SK-N-SH (cell line): ENCODE data around the gene SYNJ1. TPM values are rescaled to one million over a fixed set of nuclear protein-coding genes. Genes with fewer than 3 reads are reported as not detected.

Experiments used
- CTCF ChIA-PET: fragments of 300-600, 350-600 bp; formaldehyde crosslinking; extraction: SDS; loops from one replicate; lab custom pipeline; 2021; lab: Yijun Ruan, JAX
- POLR2A ChIA-PET: fragments of 350-600 bp; sonication (Branson Sonifier 250); formaldehyde crosslinking; extraction: SDS; loops from one replicate; lab custom pipeline; 2020; ENCODE audit warnings: antibody characterized with exemption, inconsistent platforms; lab: Yijun Ruan, JAX
- DNase-seq: peaks from one replicate; pipeline ENCODE4 v3.0.0; 2012
- H2AFZ ChIP-seq: fragments of 200-600 bp; sonication (generic); 2 replicates; pipeline ENCODE4 v1.8.1; 2016; ENCODE audit warnings: antibody characterized with exemption, mild to moderate bottlenecking, low read depth
- H3F3A ChIP-seq: fragments of 200-600 bp; sonication (generic); replicated peaks from 2 replicates; pipeline ENCODE3; 2016; ENCODE audit warnings: antibody characterized with exemption, mild to moderate bottlenecking; ENCODE audit not compliant: insufficient read depth
- H3K27ac ChIP-seq, 2 experiments: fragments of 200-500 bp in 1 of 2; fragments of 200-600 bp in 1 of 2; sonication (Bioruptor generic) in 1 of 2; sonication (generic), shearing (Covaris generic) in 1 of 2; 2 replicates each; pipeline versions ENCODE4 v1.5.1 to v1.6.1; 2014 to 2016; ENCODE audit warnings: low read depth in 2 of 2, inconsistent platforms in 1 of 2, low read length in 1 of 2, mild to moderate bottlenecking in 1 of 2, mixed read lengths in 1 of 2
- H3K27me3 ChIP-seq: fragments of 200-600 bp; sonication (generic), shearing (Covaris generic); 2 replicates; pipeline ENCODE4 v1.6.1; 2016; ENCODE audit warnings: mixed run types; ENCODE audit not compliant: insufficient read depth
- H3K36me3 ChIP-seq, 2 experiments: fragments of 200-500 bp in 1 of 2; fragments of 200-600 bp in 1 of 2; sonication (Bioruptor generic) in 1 of 2; sonication (generic) in 1 of 2; replicated peaks in 1 of 2; 2 replicates each; pipeline versions ENCODE3 to v1.5.1; 2014 to 2016; ENCODE audit warnings: low read length in 1 of 2, mild to moderate bottlenecking in 1 of 2; ENCODE audit not compliant: insufficient read depth in 2 of 2, control insufficient read depth in 1 of 2
- H3K4me1 ChIP-seq, 2 experiments: fragments of 200-500 bp in 1 of 2; fragments of 200-600 bp in 1 of 2; sonication (Bioruptor generic) in 1 of 2; sonication (generic), shearing (Covaris generic) in 1 of 2; 2 replicates each; pipeline versions ENCODE4 v1.5.1 to v1.6.1; 2014 to 2016; ENCODE audit warnings: low read depth in 1 of 2, low read length in 1 of 2, mixed run types in 1 of 2; ENCODE audit not compliant: insufficient read depth in 2 of 2, control insufficient read depth in 1 of 2
- H3K4me2 ChIP-seq: fragments of 200-600 bp; sonication (generic), shearing (Covaris generic); 2 replicates; pipeline ENCODE4 v1.6.1; 2017; ENCODE audit warnings: mixed run types
- H3K4me3 ChIP-seq, 2 experiments: fragments of 200-500 bp in 1 of 2; fragments of 200-600 bp in 1 of 2; sonication (Bioruptor generic) in 1 of 2; sonication (generic), shearing (Covaris generic) in 1 of 2; 2 replicates each; pipeline versions ENCODE4 v1.5.1 to v1.8.1; 2014 to 2016; ENCODE audit warnings: low read depth in 2 of 2, inconsistent platforms in 1 of 2, low read length in 1 of 2, mild to moderate bottlenecking in 1 of 2, mixed read lengths in 1 of 2, moderate library complexity in 1 of 2
- H3K79me2 ChIP-seq: fragments of 200-600 bp; sonication (generic); 2 replicates; pipeline ENCODE4 v1.8.1; 2017; ENCODE audit warnings: mild to moderate bottlenecking; ENCODE audit not compliant: insufficient read depth
- H3K9ac ChIP-seq: fragments of 200-600 bp; sonication (generic); 2 replicates; pipeline ENCODE4 v1.6.1; 2017; ENCODE audit warnings: mixed run types
- H3K9me2 ChIP-seq: fragments of 200-600 bp; sonication (generic); 2 replicates; pipeline ENCODE4 v1.6.1; 2017; ENCODE audit warnings: mixed run types
- H3K9me3 ChIP-seq: fragments of 200-600 bp; sonication (generic); 2 replicates; pipeline ENCODE4 v1.6.1; 2017; ENCODE audit warnings: mixed run types, mild to moderate bottlenecking, moderate library complexity
- H4K20me1 ChIP-seq: fragments of 200-600 bp; sonication (generic); 2 replicates; pipeline ENCODE4 v1.6.1; 2017; ENCODE audit warnings: mild to moderate bottlenecking, mixed run types; ENCODE audit not compliant: insufficient read depth
- CHD2 ChIP-seq: fragments of 150-350 bp; IDR thresholded peaks from 2 replicates; pipeline ENCODE4 v1.6.1; 2018; ENCODE audit warnings: low read length; ENCODE audit not compliant: partially characterized antibody
- ELF1 ChIP-seq: IDR thresholded peaks from 2 replicates; pipeline ENCODE4 v1.4.0; 2012
- EZH2phosphoT487 ChIP-seq: fragments of 200-600 bp; sonication (generic); IDR thresholded peaks from 2 replicates; pipeline ENCODE4 v1.6.1; 2017; ENCODE audit warnings: low read depth, mixed run types, mild to moderate bottlenecking, antibody characterized with exemption, moderate library complexity, borderline replicate concordance
- FOSL2 ChIP-seq: IDR thresholded peaks from 2 replicates; pipeline ENCODE4 v1.4.0; 2012; ENCODE audit warnings: low read depth, mild to moderate bottlenecking, moderate library complexity, borderline replicate concordance
- FOXM1 ChIP-seq: IDR thresholded peaks from 2 replicates; pipeline ENCODE4 v1.4.0; 2012; ENCODE audit warnings: low read depth, mild to moderate bottlenecking
- GABPA ChIP-seq: IDR thresholded peaks from 2 replicates; pipeline ENCODE4 v1.4.0; 2012; ENCODE audit warnings: low read depth, mild to moderate bottlenecking
- IRF3 ChIP-seq: fragments of 150-350 bp; IDR thresholded peaks from 2 replicates; pipeline ENCODE4 v1.6.1; 2016; ENCODE audit warnings: mild to moderate bottlenecking, low read depth, low read length
- JUND ChIP-seq: IDR thresholded peaks from 2 replicates; pipeline ENCODE4 v1.4.0; 2012
- MAX ChIP-seq: IDR thresholded peaks from 2 replicates; pipeline ENCODE4 v1.4.0; 2012; ENCODE audit warnings: low read depth
- NFIC ChIP-seq: IDR thresholded peaks from 2 replicates; pipeline ENCODE4 v1.4.0; 2012; ENCODE audit warnings: borderline replicate concordance
- NRF1 ChIP-seq: IDR thresholded peaks from 2 replicates; pipeline ENCODE4 v1.6.1; 2012; ENCODE audit warnings: low read depth, mild to moderate bottlenecking, low read length
- PBX3 ChIP-seq: IDR thresholded peaks from 2 replicates; pipeline ENCODE4; 2012
- POLR2AphosphoS5 ChIP-seq: IDR thresholded peaks from 2 replicates; pipeline ENCODE4 v1.6.1; 2012; ENCODE audit warnings: low read depth, low read length
- RAD21 ChIP-seq: IDR thresholded peaks from 2 replicates; pipeline ENCODE4 v1.6.1; 2012; ENCODE audit warnings: mild to moderate bottlenecking, low read length
- REST ChIP-seq: IDR thresholded peaks from 2 replicates; pipeline ENCODE4 v1.6.1; 2012; ENCODE audit warnings: mild to moderate bottlenecking, low read depth, low read length, moderate library complexity
- SIN3A ChIP-seq: IDR thresholded peaks from 2 replicates; pipeline ENCODE4 v1.6.1; 2012; ENCODE audit warnings: low read depth, mild to moderate bottlenecking, low read length, moderate library complexity, borderline replicate concordance
- TCF12 ChIP-seq: IDR thresholded peaks from 2 replicates; pipeline ENCODE4 v1.4.0; 2012
- TEAD4 ChIP-seq: IDR thresholded peaks from 2 replicates; pipeline ENCODE4 v1.4.0; 2012; ENCODE audit warnings: mild to moderate bottlenecking, borderline replicate concordance; ENCODE audit not compliant: insufficient read depth
- USF1 ChIP-seq: IDR thresholded peaks from 2 replicates; pipeline ENCODE4 v1.4.0; 2012; ENCODE audit warnings: low read depth, borderline replicate concordance
- USF2 ChIP-seq: fragments of 150-350 bp; IDR thresholded peaks from 2 replicates; pipeline ENCODE4 v1.6.1; 2017; ENCODE audit warnings: antibody characterized with exemption, low read length, low read depth, borderline replicate concordance
- YY1 ChIP-seq: IDR thresholded peaks from 2 replicates; pipeline ENCODE4 v1.4.0; 2012; ENCODE audit warnings: low read depth, mild to moderate bottlenecking
- ZBTB33 ChIP-seq: IDR thresholded peaks from 2 replicates; pipeline ENCODE4 v1.4.0; 2012; ENCODE audit warnings: low read depth, borderline replicate concordance
- WGBS: methylation state at CpG from one replicate; pipeline ENCODE4 v1.1.6; 2017; ENCODE audit warnings: low lambda C conversion rate; 5-methylcytosine and 5-hydroxymethylcytosine counted together
- polyA plus RNA-seq, 3 experiments: library from polyadenylated mRNA; depleted of rRNA; stranded (reverse); fragments of >200 nt; gene quantifications; 2 replicates each; pipeline ENCODE4 v1.2.3, GENCODE V29; 2012

Gene SYNJ1
- polyA plus RNA-seq, 1 of the 3 experiments (the other 2 are of a cell fraction) = 3.3 TPM

- TF ChIP-seq USF1 = no peak
- no peak for TF ChIP-seq JUND
- TF ChIP-seq EZH2phosphoT487 = no peak
- no peak for TF ChIP-seq TEAD4
- TF ChIP-seq NFIC = no peak
- TF ChIP-seq, all 33 proteins: peak for 0
Measured at GRCh38 chr21:32708069-32708468, 19.7 kb downstream of the SYNJ1 start (continued).

GRCh38 chr21:32705901-32706300 is 21.9 kb downstream of the SYNJ1 start:
- H2AFZ ChIP-seq = no peak overlapping the region

More at GRCh38 chr21:32705901-32706300, 21.9 kb downstream of the SYNJ1 start:
- Histone ChIP-seq H4K20me1 (no peaks in the 10 kb centered on the region), H3K36me3 (no peaks in the 10 kb centered on the region), H3K4me3 (no peak overlapping the region), H3K4me2 (no peak overlapping the region), H3K9me3 (no peaks in the 10 kb centered on the region), H3K27ac (no peak overlapping the region), H3K9me2 (no peaks in the 10 kb centered on the region)
- CTCF ChIA-PET = interaction anchor here (0.6 kb wide), 1 partner anchor 18 kb away, joined by 3 read pairs; no protein-coding TSS in a partner anchor
- 98% methylated on average over 4 of the region's 4 CpGs for WGBS
- POLR2A ChIA-PET = no interaction called here
- no peak for DNase-seq
- no peak for TF ChIP-seq JUND
- TF ChIP-seq PBX3 = no peak
- no peak for TF ChIP-seq TEAD4
- TF ChIP-seq CHD2 = no peak
- no peak for TF ChIP-seq RAD21
- TF ChIP-seq GABPA = no peak
- TF ChIP-seq SIN3A = no peak
- TF ChIP-seq NRF1 = no peak
- no peak for TF ChIP-seq USF2
- TF ChIP-seq IRF3 = no peak
- no peak for TF ChIP-seq TCF12
- TF ChIP-seq MAX = no peak
- no peak for TF ChIP-seq FOSL2
- no peak for TF ChIP-seq POLR2AphosphoS5
- no peak for TF ChIP-seq ELF1
- TF ChIP-seq FOXM1 = no peak
- no peak for TF ChIP-seq REST
- no peak for TF ChIP-seq YY1
- TF ChIP-seq ZBTB33 = no peak
- no peak for TF ChIP-seq NFIC
- TF ChIP-seq, all 33 proteins: peak for 0
- Histone ChIP-seq H3K79me2 (no peaks in the 10 kb centered on the region), H3K4me1 (peaks cover 6 to 13% of the 10 kb centered on the region in 2 experiments; a peak in 3 of 4 replicates), H3F3A (peaks cover 6% of the 10 kb centered on the region), H3K27me3 (no peaks in the 10 kb centered on the region), H3K9ac (no peak overlapping the region)
